ENCODE data around the gene BOK.
A peak's percentile ranks its signal among the peaks of the same experiment; 100 is the strongest.
"Not testable (repeated sequence)": the region's sequence is repeated elsewhere in the genome, so short reads cannot be mapped to it uniquely, and the experiment has no call there.

The BOK gene

GRCh38 chr2:241566468-241566867 lies 7.9 kb downstream of the BOK start:
- TF ChIP-seq SP1 (IDR thresholded peaks at IDR 0.05): no peak
- TF ChIP-seq SUZ12 (IDR thresholded peaks at IDR 0.05): no peak
- ChIA-PET POLR2A (no interaction called here), CTCF (no interaction called here)
- DNase-seq (ENCODE audit: extremely low spot score): no peak

GRCh38 chr2:241567266-241567665 lies 8.7 kb downstream of the BOK start:
- CTCF ChIA-PET, POLR2A ChIA-PET: not testable (repeated sequence)

GRCh38 chr2:241567776-241568175 lies 9.2 kb downstream of the BOK start:
- DNase-seq (ENCODE audit: extremely low spot score): no peak
- TF ChIP-seq FOXM1 (IDR thresholded peaks at IDR 0.05; ENCODE audit: borderline replicate concordance) (no peak), PKNOX1 (IDR thresholded peaks at IDR 0.05) (no peak), HDGF (IDR thresholded peaks at IDR 0.05; ENCODE audit: borderline replicate concordance) (no peak), TARDBP (IDR thresholded peaks at IDR 0.05) (no peak), ARNT (IDR thresholded peaks at IDR 0.05) (no peak), FOXA1 (IDR thresholded peaks at IDR 0.05) (no peak), NFRKB (IDR thresholded peaks at IDR 0.05) (no peak), ELF4 (IDR thresholded peaks at IDR 0.05) (no peak), SUZ12 (IDR thresholded peaks at IDR 0.05) (no peak), LEF1 (IDR thresholded peaks at IDR 0.05; ENCODE audit: borderline replicate concordance) (no peak), BHLHE40 (IDR thresholded peaks at IDR 0.05; ENCODE audit: borderline replicate concordance) (no peak), L3MBTL2 (conservative IDR thresholded peaks at IDR 0.05) (no peak), CTBP1 (IDR thresholded peaks at IDR 0.05; ENCODE audit: borderline replicate concordance) (no peak)
- ChIA-PET POLR2A (no interaction called here), CTCF (no interaction called here)

More at GRCh38 chr2:241567266-241567665, 8.7 kb downstream of the BOK start:
- DNase-seq (ENCODE audit: extremely low spot score): not testable (repeated sequence)

- CTCF ChIA-PET: no interaction called here
Observed at GRCh38 chr2:241568726-241569125, 10.2 kb downstream of the BOK start.

GRCh38 chr2:241569831-241570281 lies 11.3 kb downstream of the BOK start:
- POLR2A ChIA-PET: no interaction called here
- no peak for DNase-seq (ENCODE audit: extremely low spot score)
- CTCF ChIA-PET: no interaction called here
- TF ChIP-seq ZNF384 (IDR thresholded peaks at IDR 0.05) (no peak), FOXM1 (IDR thresholded peaks at IDR 0.05; ENCODE audit: borderline replicate concordance) (no peak), ELF4 (IDR thresholded peaks at IDR 0.05) (no peak), CTBP1 (IDR thresholded peaks at IDR 0.05; ENCODE audit: borderline replicate concordance) (no peak), TARDBP (IDR thresholded peaks at IDR 0.05) (no peak), SUZ12 (IDR thresholded peaks at IDR 0.05) (no peak), NFRKB (IDR thresholded peaks at IDR 0.05) (no peak)

More at GRCh38 chr2:241568726-241569125, 10.2 kb downstream of the BOK start:
- POLR2A ChIA-PET: no interaction called here
- no peak for TF ChIP-seq FOXM1 (IDR thresholded peaks at IDR 0.05; ENCODE audit: borderline replicate concordance)
- peak; percentile 67 for TF ChIP-seq PKNOX1 (IDR thresholded peaks at IDR 0.05)
- no peak for TF ChIP-seq BHLHE40 (IDR thresholded peaks at IDR 0.05; ENCODE audit: borderline replicate concordance)
- TF ChIP-seq HDGF (IDR thresholded peaks at IDR 0.05; ENCODE audit: borderline replicate concordance): no peak
- TF ChIP-seq ARNT (IDR thresholded peaks at IDR 0.05): no peak
- TF ChIP-seq SUZ12 (IDR thresholded peaks at IDR 0.05): no peak
- no peak for TF ChIP-seq FOXK2 (IDR thresholded peaks at IDR 0.05)
- TF ChIP-seq L3MBTL2 (conservative IDR thresholded peaks at IDR 0.05): no peak
- no peak for DNase-seq (ENCODE audit: extremely low spot score)

GRCh38 chr2:241570961-241571581 lies 12.5 kb downstream of the BOK start:
- ChIA-PET CTCF (no interaction called here), POLR2A (no interaction called here)
- DNase-seq (ENCODE audit: extremely low spot score): no peak
- TF ChIP-seq NFRKB (IDR thresholded peaks at IDR 0.05): no peak
- TF ChIP-seq FOXA1 (IDR thresholded peaks at IDR 0.05): no peak
- TF ChIP-seq TARDBP (IDR thresholded peaks at IDR 0.05): no peak
- no peak for TF ChIP-seq ARNT (IDR thresholded peaks at IDR 0.05)
- TF ChIP-seq CTBP1 (IDR thresholded peaks at IDR 0.05; ENCODE audit: borderline replicate concordance): no peak
- TF ChIP-seq SUZ12 (IDR thresholded peaks at IDR 0.05): no peak
- TF ChIP-seq SP1 (IDR thresholded peaks at IDR 0.05): no peak
- TF ChIP-seq LEF1 (IDR thresholded peaks at IDR 0.05; ENCODE audit: borderline replicate concordance): no peak
- TF ChIP-seq ELF4 (IDR thresholded peaks at IDR 0.05): no peak
- no peak for TF ChIP-seq FOXK2 (IDR thresholded peaks at IDR 0.05)
- TF ChIP-seq HDGF (IDR thresholded peaks at IDR 0.05; ENCODE audit: borderline replicate concordance): no peak
- no peak for TF ChIP-seq L3MBTL2 (conservative IDR thresholded peaks at IDR 0.05)
- TF ChIP-seq BHLHE40 (IDR thresholded peaks at IDR 0.05; ENCODE audit: borderline replicate concordance): no peak
- TF ChIP-seq ZNF384 (IDR thresholded peaks at IDR 0.05): no peak
- no peak for TF ChIP-seq PKNOX1 (IDR thresholded peaks at IDR 0.05)
- TF ChIP-seq FOXM1 (IDR thresholded peaks at IDR 0.05; ENCODE audit: borderline replicate concordance): no peak

All from HEK293T (cell line).